NCI-H128 (cell line): ENCODE data around the gene KCNQ5.

Source experiments
- DNase-seq: peaks from one replicate; lab custom pipeline; 2025; ENCODE audit not compliant: unreplicated experiment; lab: John Stamatoyannopoulos, UW

KCNQ5 gene

GRCh38 chr6:72740135-72740534 is 118.3 kb downstream of the KCNQ5 start:
- DNase-seq: no peak

DNA sequence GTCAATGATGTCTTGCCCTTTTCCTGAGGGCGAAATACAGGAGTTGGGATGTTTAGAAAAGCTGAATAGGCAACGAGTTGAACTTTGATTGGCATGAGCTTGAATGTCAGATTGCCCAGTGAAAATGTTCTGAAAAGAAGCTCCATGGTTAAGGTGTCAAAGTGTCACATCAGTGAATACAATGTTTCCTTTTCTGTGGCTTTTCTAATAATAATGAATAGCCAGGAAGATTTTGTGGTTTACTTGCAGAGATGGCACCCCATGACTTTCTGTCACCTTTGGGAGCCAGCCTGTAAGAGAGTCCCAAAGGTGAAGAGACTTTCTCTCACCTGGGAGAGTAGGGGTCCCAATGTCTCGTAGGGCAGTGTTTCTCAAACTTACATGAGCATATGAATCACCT is 119.2 kb downstream of the KCNQ5 start:
- DNase-seq: no peak

- no peak for DNase-seq
Measured at GRCh38 chr6:72742001-72742673, 120.3 kb downstream of the KCNQ5 start.

- DNase-seq: no peak
Measured at GRCh38 chr6:72746276-72746675, 124.4 kb downstream of the KCNQ5 start.

GRCh38 chr6:72748759-72749158 is 126.9 kb downstream of the KCNQ5 start:
- no peak for DNase-seq

- DNase-seq: no peak
Measured at GRCh38 chr6:72755752-72756151, 133.9 kb downstream of the KCNQ5 start.

- no peak for DNase-seq
Measured at GRCh38 chr6:72757048-72757447, 135.2 kb downstream of the KCNQ5 start.

- DNase-seq: no peak
Measured at GRCh38 chr6:72757926-72758325, 136.1 kb downstream of the KCNQ5 start.

DNA sequence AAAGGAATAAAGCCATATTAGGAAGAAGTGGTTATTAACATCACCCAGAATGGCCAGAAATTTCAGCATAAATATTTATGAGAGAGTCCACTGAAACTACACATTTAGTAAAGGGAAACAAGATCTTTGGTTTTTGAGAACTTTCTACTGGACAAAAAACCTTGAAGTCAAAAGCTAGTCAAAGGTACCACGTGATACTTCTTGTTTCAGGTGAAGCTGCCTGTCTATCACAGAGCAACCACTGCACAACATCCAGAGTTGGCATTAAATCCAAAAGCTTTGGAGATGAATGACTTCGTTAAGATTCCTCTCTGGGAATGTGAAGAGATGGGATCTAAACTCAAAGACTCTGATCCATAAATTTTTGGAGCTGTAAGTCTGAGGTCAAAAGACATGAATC is 137.0 kb downstream of the KCNQ5 start:
- no peak for DNase-seq

GRCh38 chr6:72760114-72760793 is 138.4 kb downstream of the KCNQ5 start:
- no peak for DNase-seq

GRCh38 chr6:72761761-72762160 is 139.9 kb downstream of the KCNQ5 start:
- no peak for DNase-seq

DNA sequence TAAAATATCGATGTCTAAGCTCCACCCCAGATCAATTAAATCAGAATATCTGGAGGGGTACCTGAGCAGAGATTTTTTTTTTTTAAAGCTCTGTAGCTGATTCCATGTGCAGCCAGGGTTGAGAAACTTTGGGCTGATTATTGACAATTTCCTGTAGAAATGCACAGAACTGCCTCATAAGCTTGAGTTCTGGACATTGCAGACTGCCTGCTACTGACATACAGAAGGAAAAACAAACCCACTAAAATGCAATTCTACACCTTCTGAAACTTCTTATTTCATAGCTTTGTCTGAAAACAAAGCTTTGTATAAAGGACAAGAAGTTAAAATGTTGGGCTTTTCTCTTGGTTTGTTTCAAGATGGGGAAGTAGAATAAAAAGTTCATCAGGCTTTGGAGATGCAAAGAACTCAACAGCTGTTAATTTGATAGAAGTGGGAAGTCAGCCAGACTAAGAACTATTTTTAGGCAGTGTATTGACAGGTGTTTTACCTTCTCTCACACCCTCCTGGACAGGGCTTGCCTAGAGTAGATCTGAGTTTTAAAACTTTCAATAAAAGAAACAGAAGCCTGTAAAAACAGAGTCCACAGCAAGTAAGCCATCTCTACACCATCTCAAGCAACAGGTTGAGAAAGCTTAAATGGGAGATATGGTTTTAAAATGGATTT is 147.7 kb downstream of the KCNQ5 start:
- DNase-seq: no peak

- DNase-seq: no peak
Measured at GRCh38 chr6:72770959-72771358, 149.1 kb downstream of the KCNQ5 start.

DNA sequence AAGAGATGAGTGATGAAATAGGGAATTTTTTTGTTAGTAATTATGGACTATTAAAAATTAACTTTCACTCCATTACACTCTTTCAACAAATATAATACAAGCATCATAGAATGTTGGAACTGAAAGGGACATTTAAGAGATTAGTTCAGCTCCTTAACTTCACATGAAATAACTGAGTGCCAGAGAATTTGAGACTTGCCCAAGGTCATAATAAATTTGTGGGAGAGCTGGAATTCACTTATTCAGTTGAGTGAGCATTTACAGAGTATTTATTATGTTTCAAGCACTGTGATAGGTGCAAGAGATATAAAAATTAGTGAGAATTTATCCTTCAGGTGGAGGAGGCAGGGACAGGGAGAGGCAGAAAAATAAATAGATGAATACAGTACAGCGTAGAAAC is 154.6 kb downstream of the KCNQ5 start:
- DNase-seq: no peak

GRCh38 chr6:72781624-72782023 is 159.8 kb downstream of the KCNQ5 start:
- DNase-seq: no peak

DNA sequence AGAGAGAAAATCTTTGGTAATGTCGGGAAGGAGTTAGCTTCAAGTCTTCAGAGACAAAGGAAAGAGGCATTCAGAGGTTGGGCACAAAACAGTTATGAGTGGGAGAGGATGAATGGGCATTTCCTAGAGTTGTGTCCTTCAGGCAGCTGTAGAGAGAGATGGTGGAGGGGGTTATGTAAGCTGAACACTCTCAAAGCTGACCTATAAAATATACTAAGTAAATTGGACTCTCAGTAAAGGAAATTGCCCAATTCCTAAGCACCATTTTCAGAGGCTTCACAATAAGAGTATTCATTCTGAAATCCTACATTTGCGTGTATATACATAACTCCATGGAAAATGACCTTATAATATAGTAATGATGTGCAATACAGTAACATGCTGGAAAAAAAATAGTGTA is 161.2 kb downstream of the KCNQ5 start:
- no peak for DNase-seq

GRCh38 chr6:72783666-72784065 is 161.8 kb downstream of the KCNQ5 start:
- DNase-seq: no peak

GRCh38 chr6:72784071-72784470 is 162.2 kb downstream of the KCNQ5 start:
- no peak for DNase-seq

GRCh38 chr6:72784581-72784980 is 162.7 kb downstream of the KCNQ5 start:
- DNase-seq: no peak

DNA sequence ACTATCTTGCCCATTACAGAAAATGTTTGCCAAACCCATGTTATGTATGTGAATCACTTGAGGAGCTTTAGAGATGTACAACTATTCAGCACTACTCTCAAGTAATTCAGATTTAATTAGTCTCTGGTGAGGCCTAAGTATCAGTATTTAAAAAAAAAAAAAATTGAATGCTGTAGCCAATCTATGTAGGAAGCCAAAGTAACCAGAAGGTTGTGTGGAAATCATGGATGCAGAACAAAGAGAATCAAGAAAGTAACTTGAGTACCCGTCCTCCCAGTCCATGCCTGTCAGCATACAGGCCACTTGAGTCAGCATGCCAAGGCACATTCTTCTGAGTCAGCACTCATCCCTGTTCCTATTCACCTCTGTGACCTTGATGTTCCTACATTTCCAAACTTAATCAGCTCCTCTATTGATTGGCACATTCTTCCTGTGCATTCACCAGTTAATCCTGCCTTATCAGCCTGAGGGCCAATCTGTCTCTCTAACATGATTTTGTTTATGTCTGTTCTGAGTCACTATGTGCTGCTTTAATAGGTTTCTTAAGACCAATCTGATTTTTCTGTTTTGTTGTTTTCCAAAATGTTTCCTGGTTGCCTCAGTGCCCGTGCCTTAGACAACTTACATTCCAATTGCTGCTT is 165.6 kb downstream of the KCNQ5 start:
- no peak for DNase-seq

DNA sequence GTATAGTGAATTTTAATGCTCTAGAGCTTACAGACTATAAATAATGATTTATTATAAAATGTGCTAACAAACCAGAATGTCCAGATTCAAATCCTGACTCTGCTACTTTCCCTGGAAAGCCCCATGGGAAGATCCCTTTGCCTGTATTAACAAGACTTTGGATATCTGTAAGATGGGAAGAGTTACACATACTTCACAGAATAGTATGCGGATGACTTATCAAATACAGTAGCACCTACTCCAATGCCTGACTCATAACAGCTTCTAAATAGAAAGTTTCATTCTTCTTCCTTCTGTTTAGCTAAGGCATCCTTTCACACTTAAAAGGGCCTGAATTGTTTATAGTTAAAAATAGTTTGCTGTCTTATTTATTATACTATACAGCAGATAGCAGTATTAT is 166.3 kb downstream of the KCNQ5 start:
- no peak for DNase-seq

GRCh38 chr6:72789145-72789544 is 167.3 kb downstream of the KCNQ5 start:
- DNase-seq: no peak
